ES-I3 (cell line): ENCODE data around the gene ESYT1.
"Not testable (repeated sequence)": the region's sequence is repeated elsewhere in the genome, so short reads cannot be mapped to it uniquely, and the experiment has no call there.

Source experiments
- H3K36me3 ChIP-seq: 2 replicates; pipeline ENCODE4 v1.6.1; 2013; ENCODE audit warnings: mild to moderate bottlenecking, low read length, control low read depth, moderate library complexity; ENCODE audit not compliant: insufficient read depth
- H3K4me1 ChIP-seq: 2 replicates; pipeline ENCODE4 v1.6.1; 2013; ENCODE audit warnings: mild to moderate bottlenecking, control low read depth, low read length; ENCODE audit not compliant: insufficient read depth
- H3K9ac ChIP-seq: 2 replicates; pipeline ENCODE4 v1.6.1; 2013; ENCODE audit warnings: low read depth, mild to moderate bottlenecking, low read length, moderate library complexity
- H3K9me3 ChIP-seq: 2 replicates; pipeline ENCODE4 v1.6.1; 2013; ENCODE audit warnings: mild to moderate bottlenecking, low read length, moderate library complexity; ENCODE audit not compliant: control insufficient read depth, insufficient read depth

ESYT1 gene

DNA sequence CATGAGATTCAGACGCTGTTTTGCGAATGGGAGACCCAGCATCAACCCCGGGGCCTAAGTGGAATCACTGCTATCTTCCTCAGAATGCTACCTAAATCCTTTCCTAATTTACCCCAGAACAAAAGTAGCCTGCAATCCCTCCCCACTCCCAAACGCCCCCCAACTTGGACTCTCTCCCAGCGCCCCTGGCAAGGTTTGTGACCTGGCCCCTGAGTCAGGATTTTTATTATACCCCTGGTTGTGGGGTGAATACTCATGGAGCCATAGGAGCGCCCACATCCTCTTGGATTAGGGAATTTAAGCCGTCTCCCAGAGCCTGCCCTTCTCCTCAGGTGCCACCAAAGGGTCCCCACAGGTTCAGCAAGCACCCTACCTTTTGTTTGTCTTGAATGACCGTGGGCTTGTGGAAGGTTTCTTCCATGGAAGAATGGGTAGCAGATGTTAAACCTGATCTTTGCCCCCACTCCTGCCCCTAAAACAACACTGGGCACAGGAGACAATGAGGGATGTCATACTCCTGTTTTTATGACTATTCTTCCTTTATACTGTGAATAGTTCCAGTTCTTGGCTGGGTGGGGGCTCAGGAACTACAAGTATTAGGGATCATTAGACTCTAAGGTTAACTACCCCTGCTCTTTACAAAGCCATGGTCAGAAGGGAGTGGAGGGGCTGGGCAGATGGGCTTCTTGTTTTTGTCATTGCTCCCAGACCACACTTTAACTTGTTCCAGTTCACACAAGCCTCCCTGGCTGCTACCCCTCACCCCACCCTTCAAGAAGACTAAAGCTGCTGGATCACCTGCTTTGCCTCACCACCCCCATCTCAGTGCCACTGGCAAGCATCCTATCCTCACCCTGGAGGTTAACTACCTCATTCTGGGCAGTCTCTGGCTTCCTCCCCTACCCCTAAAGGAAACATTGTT is 24.9 kb downstream of the ESYT1 start:
- peaks cover 3% of the 10 kb centered on the region; the same call in 1 of the 2 replicates for H3K4me1 ChIP-seq
- no peaks in the 10 kb centered on the region for H3K9me3 ChIP-seq
- H3K36me3 ChIP-seq: no peaks in the 10 kb centered on the region; the same call in 1 of the 2 replicates
- H3K9ac ChIP-seq: peak overlapping the region; percentile 94

DNA sequence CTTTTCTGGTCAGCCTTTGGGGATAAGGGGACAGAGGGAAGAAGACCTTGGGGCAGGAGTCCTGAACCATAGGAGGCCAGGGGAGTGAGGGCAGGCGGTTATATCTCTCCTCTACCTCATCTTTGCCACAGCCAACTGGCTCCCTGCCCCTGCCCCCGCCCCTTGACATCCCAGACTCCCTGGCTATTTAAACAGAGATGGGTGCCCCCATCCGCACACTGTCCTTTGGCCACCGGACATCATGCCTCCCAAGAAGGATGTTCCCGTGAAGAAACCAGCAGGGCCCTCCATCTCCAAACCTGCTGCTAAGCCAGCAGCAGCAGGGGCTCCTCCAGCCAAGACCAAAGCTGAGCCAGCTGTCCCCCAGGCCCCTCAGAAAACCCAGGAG is 25.6 kb downstream of the ESYT1 start:
- no peaks in the 10 kb centered on the region for H3K9me3 ChIP-seq
- no peak overlapping the region for H3K9ac ChIP-seq
- peaks cover 3% of the 10 kb centered on the region; the same call in 1 of the 2 replicates for H3K4me1 ChIP-seq
- no peaks in the 10 kb centered on the region; the same call in 1 of the 2 replicates for H3K36me3 ChIP-seq

GRCh38 chr12:56154246-56154771 is 26.2 kb downstream of the ESYT1 start:
- Histone ChIP-seq H3K9ac (no peak overlapping the region), H3K36me3 (no peaks in the 10 kb centered on the region; the same call in 1 of the 2 replicates), H3K9me3 (no peaks in the 10 kb centered on the region), H3K4me1 (peaks cover 3% of the 10 kb centered on the region; the same call in 1 of the 2 replicates)

DNA sequence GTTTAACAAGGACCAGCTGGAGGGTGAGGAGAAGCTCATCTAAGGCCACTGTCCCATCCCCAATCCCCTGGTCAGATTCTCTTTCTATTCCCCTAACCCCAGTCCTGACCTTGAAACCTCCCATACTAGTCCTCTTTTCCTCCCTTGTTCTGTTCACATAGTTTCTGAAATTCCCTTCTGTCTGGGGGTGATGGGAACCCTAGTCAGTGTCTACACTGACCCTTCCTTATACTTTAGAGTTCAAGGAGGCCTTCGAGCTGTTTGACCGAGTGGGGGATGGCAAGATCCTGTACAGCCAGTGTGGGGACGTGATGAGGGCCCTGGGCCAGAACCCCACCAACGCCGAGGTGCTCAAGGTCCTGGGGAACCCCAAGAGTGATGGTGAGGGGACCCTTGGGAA is 26.8 kb downstream of the ESYT1 start:
- Histone ChIP-seq H3K4me1 (peaks cover 6% of the 10 kb centered on the region), H3K9me3 (no peaks in the 10 kb centered on the region), H3K36me3 (peaks cover 5% of the 10 kb centered on the region), H3K9ac (no peak overlapping the region)

DNA sequence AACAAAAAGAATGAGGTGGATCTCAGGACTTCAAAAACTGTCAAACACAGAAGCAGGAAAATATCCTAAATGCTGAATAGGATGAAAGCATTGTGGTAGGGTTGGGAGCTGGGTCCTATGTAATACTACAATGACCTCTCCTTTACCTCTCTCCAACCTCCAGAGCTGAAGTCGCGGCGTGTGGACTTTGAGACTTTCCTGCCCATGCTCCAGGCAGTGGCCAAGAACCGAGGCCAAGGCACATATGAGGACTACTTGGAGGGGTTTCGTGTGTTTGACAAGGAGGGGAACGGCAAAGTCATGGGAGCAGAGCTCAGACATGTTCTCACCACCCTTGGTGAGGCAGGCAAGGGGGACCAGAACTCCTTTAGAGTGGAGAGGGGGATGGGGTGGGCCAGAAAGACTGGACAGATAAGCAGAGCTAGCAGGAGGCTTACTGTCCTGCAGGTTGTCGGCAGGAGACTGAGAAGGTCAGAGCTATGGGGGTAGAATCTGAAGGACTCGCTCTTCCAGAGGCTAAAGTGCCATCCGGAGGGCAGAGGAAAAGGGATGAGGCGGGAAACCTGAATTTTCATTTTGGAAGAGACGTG is 27.3 kb downstream of the ESYT1 start:
- no peak overlapping the region for H3K9ac ChIP-seq
- peaks cover 11% of the 10 kb centered on the region for H3K4me1 ChIP-seq
- no peaks in the 10 kb centered on the region for H3K9me3 ChIP-seq
- H3K36me3 ChIP-seq: peaks cover 10% of the 10 kb centered on the region

- Histone ChIP-seq H3K9ac (peak overlapping the region; percentile 58; the same call in 1 of the 2 replicates), H3K4me1 (peaks cover 17% of the 10 kb centered on the region), H3K36me3 (peaks cover 22% of the 10 kb centered on the region)
- H3K9me3 ChIP-seq: not testable (repeated sequence)
Observed at GRCh38 chr12:56156464-56157200, 28.6 kb downstream of the ESYT1 start.

DNA sequence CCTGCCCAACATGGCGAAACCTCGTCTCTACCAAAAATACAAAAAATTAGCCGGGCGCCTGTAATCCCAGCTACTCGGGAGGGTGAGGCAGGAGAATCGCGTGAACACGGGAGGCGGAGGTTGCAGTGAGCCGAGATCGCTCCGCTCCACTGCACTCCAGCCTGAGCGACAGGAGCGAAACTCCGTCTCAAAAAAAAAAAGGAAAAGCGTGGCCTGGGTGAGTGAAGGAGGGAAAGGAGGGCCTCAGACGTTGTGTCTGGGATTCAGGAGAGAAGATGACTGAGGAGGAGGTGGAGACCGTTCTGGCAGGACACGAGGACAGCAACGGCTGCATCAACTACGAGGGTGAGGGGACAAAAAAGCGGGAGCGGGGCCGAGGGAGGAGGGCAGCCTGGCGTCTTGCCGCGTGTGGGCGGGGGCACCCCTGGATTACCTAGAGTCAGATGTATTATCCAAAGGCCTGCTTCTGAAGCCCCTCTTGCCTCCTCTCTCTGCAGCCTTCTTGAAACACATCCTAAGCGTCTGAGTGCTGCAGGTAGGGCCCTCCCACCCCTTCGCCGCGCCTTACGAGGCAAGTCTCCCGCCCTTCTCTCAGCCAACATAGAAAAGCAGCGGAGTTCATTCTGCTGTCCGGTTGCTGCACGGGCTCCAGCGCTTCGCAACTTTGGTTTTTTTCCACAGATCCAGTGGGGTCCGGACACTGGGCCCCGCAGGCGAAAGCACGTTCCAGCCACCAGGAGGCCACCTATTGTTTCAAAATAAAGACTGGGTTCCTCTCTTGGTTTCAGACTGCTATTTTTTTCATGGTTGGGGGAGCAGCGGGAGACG is 29.3 kb downstream of the ESYT1 start:
- H3K9me3 ChIP-seq: no peaks in the 10 kb centered on the region
- H3K9ac ChIP-seq: peak overlapping the region; percentile 58
- peaks cover 25% of the 10 kb centered on the region for H3K36me3 ChIP-seq
- peaks cover 17% of the 10 kb centered on the region for H3K4me1 ChIP-seq

DNA sequence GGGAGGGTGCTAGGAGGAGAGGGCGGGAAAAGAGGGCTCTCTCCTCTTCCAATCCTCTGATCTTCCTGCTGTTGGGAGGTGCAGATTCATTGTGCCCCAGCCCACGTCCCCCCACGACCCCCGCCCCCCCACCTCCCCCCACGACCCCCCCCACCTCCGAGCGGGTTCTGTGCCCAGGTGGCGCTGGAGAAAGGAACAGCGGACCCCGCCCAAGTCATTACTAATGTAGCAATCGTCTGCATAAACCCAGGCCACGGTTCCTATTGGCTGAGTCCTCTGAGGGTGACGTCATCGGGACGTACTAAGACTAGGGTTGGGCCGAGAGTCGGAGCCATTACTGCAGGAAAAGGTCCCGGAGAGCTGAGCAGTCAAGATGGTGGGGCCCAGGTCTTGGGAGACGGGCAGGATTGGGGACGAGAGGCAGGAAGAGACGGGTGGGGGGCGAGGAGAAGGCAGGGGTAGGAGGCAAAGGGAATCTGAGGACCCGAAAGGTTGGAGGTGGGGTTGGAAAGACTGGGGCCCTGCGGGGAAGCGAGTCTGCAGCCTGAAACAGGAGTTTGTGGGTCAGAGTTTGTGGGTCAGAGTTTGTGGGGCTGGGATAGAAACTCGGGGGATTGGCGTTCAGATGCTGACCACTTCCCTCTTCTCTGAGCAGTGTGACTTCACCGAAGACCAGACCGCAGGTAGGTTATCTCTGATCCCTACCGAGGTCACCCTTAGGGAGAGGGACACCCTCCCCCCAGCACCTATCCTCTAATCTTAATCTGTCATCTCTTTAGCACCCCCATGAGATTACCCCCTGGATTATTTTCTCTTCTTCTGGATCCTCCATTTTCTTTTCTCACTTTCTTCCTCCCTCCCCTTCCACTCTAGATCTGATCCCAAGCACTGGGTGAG is 30.2 kb downstream of the ESYT1 start, which contains the start of gene MYL6:
Gene MYL6 (plus strand): TSS at position 331 of the 897 bp plus-strand sequence. CDS start 43 bp downstream, at position 374.
- peaks cover 29% of the 10 kb centered on the region for H3K36me3 ChIP-seq
- H3K4me1 ChIP-seq: peaks cover 21% of the 10 kb centered on the region

GRCh38 chr12:56158926-56159461 is 30.9 kb downstream of the ESYT1 start:
- Histone ChIP-seq H3K9ac (peak overlapping the region; percentile 97), H3K9me3 (no peaks in the 10 kb centered on the region), H3K36me3 (peaks cover 29% of the 10 kb centered on the region), H3K4me1 (peaks cover 18% of the 10 kb centered on the region)

More for the DNA sequence above, 30.2 kb downstream of the ESYT1 start, which contains the start of gene MYL6:
- Histone ChIP-seq H3K9ac (peak within 1 kb of the TSS; percentile 97), H3K9me3 (no peaks in the 10 kb centered on the region)

DNA sequence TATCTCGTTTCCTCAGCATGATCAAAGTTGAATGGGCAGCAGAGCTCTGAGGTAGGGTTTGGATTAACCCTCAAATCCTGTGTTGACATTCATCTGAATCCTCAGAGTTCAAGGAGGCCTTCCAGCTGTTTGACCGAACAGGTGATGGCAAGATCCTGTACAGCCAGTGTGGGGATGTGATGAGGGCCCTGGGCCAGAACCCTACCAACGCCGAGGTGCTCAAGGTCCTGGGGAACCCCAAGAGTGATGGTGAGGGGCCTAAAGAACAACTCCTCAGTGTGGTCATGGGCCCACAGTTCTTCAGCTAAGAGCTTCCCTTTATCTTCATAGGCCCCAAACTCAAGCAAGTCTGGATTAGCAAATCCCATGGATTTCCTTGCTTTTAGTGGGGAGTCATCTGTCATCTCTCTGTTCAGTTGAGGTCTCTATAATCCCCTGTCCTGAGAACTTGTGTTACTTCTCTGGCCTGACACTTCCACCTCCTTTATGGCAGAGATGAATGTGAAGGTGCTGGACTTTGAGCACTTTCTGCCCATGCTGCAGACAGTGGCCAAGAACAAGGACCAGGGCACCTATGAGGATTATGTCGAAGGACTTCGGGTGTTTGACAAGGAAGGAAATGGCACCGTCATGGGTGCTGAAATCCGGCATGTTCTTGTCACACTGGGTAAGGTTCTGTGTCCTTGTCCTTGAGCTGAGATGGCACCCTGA is 31.6 kb downstream of the ESYT1 start:
- no peaks in the 10 kb centered on the region for H3K9me3 ChIP-seq
- H3K9ac ChIP-seq: peak overlapping the region; percentile 97
- H3K4me1 ChIP-seq: peaks cover 18% of the 10 kb centered on the region
- H3K36me3 ChIP-seq: peaks cover 29% of the 10 kb centered on the region

DNA sequence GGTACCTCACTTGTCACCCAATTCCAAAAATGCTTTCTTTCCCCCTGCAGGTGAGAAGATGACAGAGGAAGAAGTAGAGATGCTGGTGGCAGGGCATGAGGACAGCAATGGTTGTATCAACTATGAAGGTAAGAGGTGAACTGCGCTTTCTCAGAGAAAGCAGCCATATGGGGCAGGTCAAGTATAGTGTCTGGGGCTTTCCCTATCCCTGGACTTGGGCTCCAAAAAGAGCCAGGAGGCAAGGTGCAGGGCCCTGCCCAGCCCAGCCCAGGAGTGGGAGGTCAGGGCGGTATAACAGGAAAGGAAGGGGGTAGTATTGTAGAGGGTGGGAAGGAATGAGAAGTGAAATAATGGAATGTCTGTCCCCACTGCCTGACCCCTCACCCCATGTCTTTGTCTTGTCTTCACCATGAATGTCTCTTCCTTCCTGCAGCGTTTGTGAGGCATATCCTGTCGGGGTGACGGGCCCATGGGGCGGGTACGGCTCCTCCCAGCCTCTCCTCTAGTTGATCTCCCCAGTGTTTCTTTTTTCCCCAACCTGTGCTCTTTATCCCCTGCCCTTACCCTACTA is 32.2 kb downstream of the ESYT1 start:
- Histone ChIP-seq H3K9me3 (no peaks in the 10 kb centered on the region), H3K9ac (peak overlapping the region; percentile 97; the same call in 1 of the 2 replicates), H3K36me3 (peaks cover 29% of the 10 kb centered on the region), H3K4me1 (peaks cover 18% of the 10 kb centered on the region)
